Measurements from ENCODE around the gene FNDC3A. TPM values are rescaled to one million over a fixed set of nuclear protein-coding genes. Genes with fewer than 3 reads are reported as not detected.

Gene FNDC3A
- total RNA-seq, 1 donor from 2014 or later, result 12.8 TPM

Other genes with a start within 250 kb of the FNDC3A start
- gene MLNR, start 244.4 kb downstream of the FNDC3A start, total RNA-seq, result not detected

All from esophagus mucosa (tissue), 1 donor.